OCI-LY7 (cell line): ENCODE measurements around the gene EPS8L3. TPM values are rescaled to one million over a fixed set of nuclear protein-coding genes. Genes with fewer than 3 reads are reported as not detected.

Source experiments
- BruUV-seq: library from RNA; stranded (reverse); fragments of 400-500 nt; replicated peaks from 2 replicates; lab custom pipeline; 2021; lab: Mats Ljungman, UMichigan
- CTCF ChIA-PET: fragments of 300-600 bp; sonication (Branson Sonifier 250); formaldehyde crosslinking; loops from one replicate; lab custom pipeline; 2022; ENCODE audit warnings: antibody characterized with exemption; ENCODE audit not compliant: unreplicated experiment; lab: Charles Lee
- POLR2A ChIA-PET: fragments of 300-600 bp; sonication (Branson Sonifier 250); formaldehyde crosslinking; loops from one replicate; lab custom pipeline; 2022; ENCODE audit warnings: antibody characterized with exemption; lab: Charles Lee
- DNase-seq: peaks from one replicate; pipeline ENCODE4 v3.0.0-alpha.2; 2015; ENCODE audit warnings: low spot score
- H2AFZ ChIP-seq: fragments of 200-600 bp; sonication (generic), shearing (Covaris generic); 2 replicates; pipeline ENCODE4 v1.6.1; 2014; ENCODE audit warnings: mild to moderate bottlenecking, antibody characterized with exemption, low read length, moderate library complexity
- H3K27ac ChIP-seq: fragments of 200-600 bp; sonication (generic); 2 replicates; pipeline ENCODE4 v1.5.1; 2014; ENCODE audit warnings: mixed run types, low read depth, mild to moderate bottlenecking, moderate library complexity, low read length, inconsistent platforms; ENCODE audit not compliant: poor library complexity, severe bottlenecking
- H3K36me3 ChIP-seq: fragments of 200-600 bp; sonication (generic); 2 replicates; pipeline ENCODE4 v1.6.1; 2014; ENCODE audit warnings: mild to moderate bottlenecking, antibody characterized with exemption, low read length, moderate library complexity, mixed read lengths; ENCODE audit not compliant: insufficient read depth
- H3K4me1 ChIP-seq: fragments of 200-600 bp; sonication (generic); 2 replicates; pipeline ENCODE4 v1.5.1; 2014; ENCODE audit warnings: mild to moderate bottlenecking, low read length; ENCODE audit not compliant: insufficient read depth, poor library complexity, severe bottlenecking
- H3K4me2 ChIP-seq: fragments of 200-600 bp; sonication (generic); 2 replicates; pipeline ENCODE4 v1.6.1; 2014; ENCODE audit warnings: mild to moderate bottlenecking, low read length
- H3K4me3 ChIP-seq: fragments of 200-600 bp; sonication (generic); 2 replicates; pipeline ENCODE4 v1.5.1; 2014; ENCODE audit warnings: mild to moderate bottlenecking, low read depth, low read length; ENCODE audit not compliant: poor library complexity, severe bottlenecking
- H3K79me2 ChIP-seq: fragments of 200-600 bp; sonication (generic); 2 replicates; pipeline ENCODE4 v1.6.1; 2016; ENCODE audit warnings: low read depth, mild to moderate bottlenecking, low read length, moderate library complexity, mixed read lengths; ENCODE audit not compliant: insufficient read depth
- H3K9me2 ChIP-seq: fragments of 200-600 bp; sonication (generic); 2 replicates; pipeline ENCODE4 v1.6.1; 2016; ENCODE audit warnings: mild to moderate bottlenecking, low read length, mixed read lengths; ENCODE audit not compliant: insufficient read depth
- H3K9me3 ChIP-seq: fragments of 200-600 bp; sonication (generic); 2 replicates; pipeline ENCODE4 v1.6.1; 2014; ENCODE audit warnings: mild to moderate bottlenecking, mixed run types, low read length, mixed read lengths
- H4K20me1 ChIP-seq: fragments of 200-600 bp; sonication (generic); 2 replicates; pipeline ENCODE4 v1.6.1; 2014; ENCODE audit warnings: mild to moderate bottlenecking, antibody characterized with exemption, low read length, moderate library complexity, mixed read lengths; ENCODE audit not compliant: insufficient read depth
- EZH2phosphoT487 ChIP-seq: fragments of 200-600 bp; sonication (generic); IDR thresholded peaks from 2 replicates; pipeline ENCODE4 v1.6.1; 2018; ENCODE audit warnings: low read depth, borderline replicate concordance, mild to moderate bottlenecking, mixed run types, antibody characterized with exemption, low read length, moderate library complexity, mixed read lengths
- intact Hi-C: fragments of 100-400 bp; cut with micrococcal nuclease; formaldehyde crosslinking; loops from one replicate; pipeline ENCODE4 v1.10.0; 2022; ENCODE audit not compliant: unreplicated experiment
- total RNA-seq, 2 experiments: library from RNA; depleted of rRNA in 1 of 2; stranded (reverse); fragments of >200 nt in 1 of 2; shearing (Covaris generic) in 1 of 2; gene quantifications; 2 replicates each; pipeline ENCODE4 v1.2.3, GENCODE V29; 2014 to 2022
- TF ChIP-seq, protein P1 (sequence below): fragments of 200-600 bp; sonication (generic); conservative IDR thresholded peaks from 2 replicates; pipeline ENCODE4 v1.5.1; 2014; ENCODE audit warnings: mild to moderate bottlenecking, antibody characterized with exemption, low read length, moderate library complexity, mixed read lengths

The EPS8L3 gene
- total RNA-seq, 2 experiments from 2014 or later = not detected

DNA sequence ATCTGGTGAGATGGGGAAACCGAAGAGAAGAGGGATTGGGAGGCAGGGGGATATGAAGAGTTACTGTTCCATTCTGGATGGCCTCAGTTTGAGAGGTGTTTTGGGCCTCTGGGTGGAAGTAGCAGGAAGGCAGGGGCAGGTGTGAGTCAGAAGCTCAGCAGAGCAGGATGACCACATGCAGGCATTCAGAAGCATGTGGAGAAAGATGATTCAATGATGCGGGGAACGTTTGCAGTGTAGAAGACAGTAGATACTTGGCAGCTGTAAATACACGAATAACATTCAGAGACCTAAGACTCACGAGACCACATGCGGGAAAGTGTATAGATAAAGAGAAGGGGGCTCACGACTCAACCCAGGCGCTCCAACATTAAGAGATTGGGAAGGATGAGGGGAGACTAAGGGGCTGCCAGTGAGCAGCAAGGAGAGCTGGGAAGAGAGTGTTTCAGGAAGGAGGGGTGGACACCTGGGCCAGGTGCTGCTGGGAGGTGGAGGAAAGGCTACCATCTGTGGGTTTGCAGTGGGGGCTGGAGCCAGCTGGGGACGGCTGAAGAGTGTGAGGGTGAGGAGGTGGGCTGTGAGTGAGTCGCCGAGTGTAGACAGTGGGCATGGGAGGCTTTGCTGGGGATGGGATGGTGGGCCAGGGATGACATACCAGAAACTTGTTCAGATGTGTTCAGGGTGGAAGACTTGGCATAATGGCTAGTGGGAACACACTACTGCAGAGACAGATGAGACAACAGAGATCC lies 5.8 kb upstream of the EPS8L3 start:
- intact Hi-C loops = loop anchor here (5.0 kb wide), 1 partner anchor 127 kb away; no protein-coding TSS in a partner anchor
- CTCF ChIA-PET = no interaction called here

DNA sequence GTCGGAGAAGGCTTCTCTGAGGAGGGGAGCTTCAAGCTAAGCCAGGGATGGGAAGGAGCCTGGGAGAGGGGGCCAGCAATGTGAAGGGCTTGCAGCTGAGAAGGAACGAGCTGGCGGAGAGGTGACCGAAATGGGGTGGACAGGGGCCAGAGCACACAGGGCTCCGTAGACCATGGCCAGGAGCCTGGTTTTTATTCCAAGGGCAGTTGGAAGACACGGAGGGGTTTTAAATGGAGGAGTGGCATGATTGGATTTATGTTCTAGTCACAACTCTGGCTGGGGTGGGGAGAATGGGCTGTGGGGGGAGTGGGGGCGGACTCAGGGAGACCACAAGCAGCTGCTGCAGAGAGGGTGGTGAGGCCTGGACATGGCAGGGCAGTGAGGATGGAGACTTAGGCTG lies 5.1 kb upstream of the EPS8L3 start:
- no peak overlapping the region for H3K27ac ChIP-seq
- DNase-seq = no peak
- H4K20me1 ChIP-seq = no peaks in the 10 kb centered on the region
- no peaks in the 10 kb centered on the region for H3K9me2 ChIP-seq
- ChIA-PET CTCF (no interaction called here), POLR2A (no interaction called here)
- H3K4me1 ChIP-seq = no peaks in the 10 kb centered on the region
- TF ChIP-seq EZH2phosphoT487 = no peak
- TF ChIP-seq, protein P1, sequence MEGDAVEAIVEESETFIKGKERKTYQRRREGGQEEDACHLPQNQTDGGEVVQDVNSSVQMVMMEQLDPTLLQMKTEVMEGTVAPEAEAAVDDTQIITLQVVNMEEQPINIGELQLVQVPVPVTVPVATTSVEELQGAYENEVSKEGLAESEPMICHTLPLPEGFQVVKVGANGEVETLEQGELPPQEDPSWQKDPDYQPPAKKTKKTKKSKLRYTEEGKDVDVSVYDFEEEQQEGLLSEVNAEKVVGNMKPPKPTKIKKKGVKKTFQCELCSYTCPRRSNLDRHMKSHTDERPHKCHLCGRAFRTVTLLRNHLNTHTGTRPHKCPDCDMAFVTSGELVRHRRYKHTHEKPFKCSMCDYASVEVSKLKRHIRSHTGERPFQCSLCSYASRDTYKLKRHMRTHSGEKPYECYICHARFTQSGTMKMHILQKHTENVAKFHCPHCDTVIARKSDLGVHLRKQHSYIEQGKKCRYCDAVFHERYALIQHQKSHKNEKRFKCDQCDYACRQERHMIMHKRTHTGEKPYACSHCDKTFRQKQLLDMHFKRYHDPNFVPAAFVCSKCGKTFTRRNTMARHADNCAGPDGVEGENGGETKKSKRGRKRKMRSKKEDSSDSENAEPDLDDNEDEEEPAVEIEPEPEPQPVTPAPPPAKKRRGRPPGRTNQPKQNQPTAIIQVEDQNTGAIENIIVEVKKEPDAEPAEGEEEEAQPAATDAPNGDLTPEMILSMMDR = no peak
- no TSS peak for BruUV-seq
- intact Hi-C loops = no loop called here
- no peak overlapping the region for H3K4me2 ChIP-seq
- H3K36me3 ChIP-seq = no peaks in the 10 kb centered on the region
- H3K4me3 ChIP-seq = no peak overlapping the region
- H3K9me3 ChIP-seq = no peaks in the 10 kb centered on the region
- H3K79me2 ChIP-seq = no peaks in the 10 kb centered on the region
- no peak overlapping the region for H2AFZ ChIP-seq

More for the DNA sequence above, 5.8 kb upstream of the EPS8L3 start:
- DNase-seq = no peak
- POLR2A ChIA-PET = no interaction called here
- Histone ChIP-seq H3K4me1 (no peaks in the 10 kb centered on the region), H3K36me3 (no peaks in the 10 kb centered on the region), H4K20me1 (no peaks in the 10 kb centered on the region), H2AFZ (no peak overlapping the region), H3K27ac (no peak overlapping the region), H3K9me2 (no peaks in the 10 kb centered on the region), H3K4me3 (no peak overlapping the region), H3K9me3 (no peaks in the 10 kb centered on the region), H3K4me2 (no peak overlapping the region), H3K79me2 (no peaks in the 10 kb centered on the region)
- no TSS peak for BruUV-seq
- TF ChIP-seq EZH2phosphoT487 = no peak
- TF ChIP-seq, protein P1 = no peak

DNA sequence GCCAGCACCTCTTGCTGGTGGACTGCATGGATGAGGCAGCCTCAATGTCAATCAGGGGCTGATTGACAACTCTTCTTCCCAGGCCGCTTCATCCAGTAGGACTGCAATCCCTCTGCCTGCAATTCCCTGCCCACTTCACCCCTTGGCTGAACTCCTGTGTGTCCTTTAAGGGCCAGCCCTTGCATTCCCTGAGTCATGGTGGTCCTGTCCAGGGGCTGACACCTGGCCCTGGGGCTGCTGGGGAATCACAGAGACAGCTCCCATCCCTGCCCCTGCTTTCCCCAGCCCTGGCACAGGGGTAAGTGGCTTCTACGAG lies 4.6 kb upstream of the EPS8L3 start:
- no peak overlapping the region for H3K27ac ChIP-seq
- H3K4me3 ChIP-seq = no peak overlapping the region
- no peak overlapping the region for H3K4me2 ChIP-seq
- intact Hi-C loops = no loop called here
- no peak for DNase-seq
- H2AFZ ChIP-seq = no peak overlapping the region
- BruUV-seq = no TSS peak
- no peaks in the 10 kb centered on the region for H4K20me1 ChIP-seq
- ChIA-PET CTCF (no interaction called here), POLR2A (no interaction called here)
- no peak for TF ChIP-seq EZH2phosphoT487
- TF ChIP-seq, protein P1 = no peak
- no peaks in the 10 kb centered on the region for H3K4me1 ChIP-seq
- no peaks in the 10 kb centered on the region for H3K9me3 ChIP-seq
- H3K36me3 ChIP-seq = no peaks in the 10 kb centered on the region
- no peaks in the 10 kb centered on the region for H3K79me2 ChIP-seq
- no peaks in the 10 kb centered on the region for H3K9me2 ChIP-seq
